Measurements from ENCODE around the gene PEX14.

Gene PEX14

DNA sequence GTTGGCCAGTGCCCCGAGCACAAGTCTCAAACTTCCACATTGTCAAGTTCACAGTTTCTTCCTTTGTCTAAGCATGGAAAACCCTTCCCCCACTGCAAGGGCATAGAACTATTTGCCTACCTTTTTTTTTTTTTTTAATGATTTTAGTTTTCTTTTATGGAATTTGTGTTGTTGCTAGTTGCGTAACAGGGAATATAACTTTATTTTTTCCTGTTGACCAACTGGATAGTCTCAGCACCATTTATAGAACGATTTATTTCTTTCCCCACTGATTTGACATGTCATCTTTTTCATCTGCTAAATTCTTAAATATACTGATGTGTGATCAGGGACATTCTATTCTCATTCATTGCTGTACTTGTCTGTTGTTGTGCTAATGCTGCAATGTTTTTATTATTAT is 83.0 kb downstream of the PEX14 start:
- Histone ChIP-seq H3K36me3 (no peaks in the 10 kb centered on the region), H3K27me3 (no peaks in the 10 kb centered on the region), H3K4me3 (ENCODE audit: low read depth, low read length) (no peak overlapping the region), H3K4me1 (peaks cover 8% of the 10 kb centered on the region), H3K9me3 (no peaks in the 10 kb centered on the region)
- TF ChIP-seq, protein P1, sequence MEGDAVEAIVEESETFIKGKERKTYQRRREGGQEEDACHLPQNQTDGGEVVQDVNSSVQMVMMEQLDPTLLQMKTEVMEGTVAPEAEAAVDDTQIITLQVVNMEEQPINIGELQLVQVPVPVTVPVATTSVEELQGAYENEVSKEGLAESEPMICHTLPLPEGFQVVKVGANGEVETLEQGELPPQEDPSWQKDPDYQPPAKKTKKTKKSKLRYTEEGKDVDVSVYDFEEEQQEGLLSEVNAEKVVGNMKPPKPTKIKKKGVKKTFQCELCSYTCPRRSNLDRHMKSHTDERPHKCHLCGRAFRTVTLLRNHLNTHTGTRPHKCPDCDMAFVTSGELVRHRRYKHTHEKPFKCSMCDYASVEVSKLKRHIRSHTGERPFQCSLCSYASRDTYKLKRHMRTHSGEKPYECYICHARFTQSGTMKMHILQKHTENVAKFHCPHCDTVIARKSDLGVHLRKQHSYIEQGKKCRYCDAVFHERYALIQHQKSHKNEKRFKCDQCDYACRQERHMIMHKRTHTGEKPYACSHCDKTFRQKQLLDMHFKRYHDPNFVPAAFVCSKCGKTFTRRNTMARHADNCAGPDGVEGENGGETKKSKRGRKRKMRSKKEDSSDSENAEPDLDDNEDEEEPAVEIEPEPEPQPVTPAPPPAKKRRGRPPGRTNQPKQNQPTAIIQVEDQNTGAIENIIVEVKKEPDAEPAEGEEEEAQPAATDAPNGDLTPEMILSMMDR (IDR thresholded peaks at IDR 0.05; ENCODE audit: low read depth, low read length), result no peak
- no peak for DNase-seq

DNA sequence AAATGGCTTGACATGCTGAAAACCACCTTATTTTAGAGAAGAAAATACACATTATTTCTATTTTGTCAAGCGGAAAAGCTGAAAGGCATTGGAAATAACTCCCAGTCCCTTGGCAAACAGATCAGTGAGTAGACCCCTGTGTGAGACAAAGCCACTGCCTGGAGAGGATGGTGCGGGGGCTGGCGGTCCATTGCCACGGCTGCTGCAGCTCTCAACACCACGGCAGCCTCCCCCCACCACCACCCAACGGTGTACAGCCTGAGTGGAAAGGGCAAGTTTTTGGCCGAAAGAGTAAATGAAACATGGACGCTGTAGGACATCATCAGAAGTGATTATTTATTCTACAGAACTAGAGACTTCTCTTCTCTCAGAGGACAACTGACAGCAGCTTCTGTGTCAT is 84.6 kb downstream of the PEX14 start:
- Histone ChIP-seq H3K4me3 (ENCODE audit: low read depth, low read length) (no peak overlapping the region), H3K36me3 (no peaks in the 10 kb centered on the region), H3K9me3 (no peaks in the 10 kb centered on the region), H3K4me1 (peaks cover 8% of the 10 kb centered on the region), H3K27me3 (no peaks in the 10 kb centered on the region)
- TF ChIP-seq, protein P1 (IDR thresholded peaks at IDR 0.05; ENCODE audit: low read depth, low read length), result no peak
- no peak for DNase-seq

DNA sequence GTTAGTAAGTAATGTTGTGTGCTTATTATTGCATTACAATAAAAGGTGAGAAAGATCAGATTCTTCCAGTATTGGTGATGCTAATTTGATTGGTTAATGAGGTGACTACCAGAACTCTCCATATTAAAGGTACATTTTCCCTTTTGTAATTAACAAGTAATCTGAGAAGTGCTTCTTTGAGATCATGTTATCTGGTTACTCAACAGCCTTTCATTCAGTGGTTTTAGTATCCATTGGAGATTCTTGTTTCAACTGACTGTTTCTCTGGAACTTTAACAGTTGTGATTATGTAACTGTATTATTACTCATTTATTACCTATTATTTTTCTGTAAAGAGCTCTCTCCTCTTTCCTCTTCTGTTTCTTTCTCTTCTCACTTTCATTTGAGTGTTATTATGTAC is 86.7 kb downstream of the PEX14 start:
- no peaks in the 10 kb centered on the region for H3K4me1 ChIP-seq
- DNase-seq, result no peak

DNA sequence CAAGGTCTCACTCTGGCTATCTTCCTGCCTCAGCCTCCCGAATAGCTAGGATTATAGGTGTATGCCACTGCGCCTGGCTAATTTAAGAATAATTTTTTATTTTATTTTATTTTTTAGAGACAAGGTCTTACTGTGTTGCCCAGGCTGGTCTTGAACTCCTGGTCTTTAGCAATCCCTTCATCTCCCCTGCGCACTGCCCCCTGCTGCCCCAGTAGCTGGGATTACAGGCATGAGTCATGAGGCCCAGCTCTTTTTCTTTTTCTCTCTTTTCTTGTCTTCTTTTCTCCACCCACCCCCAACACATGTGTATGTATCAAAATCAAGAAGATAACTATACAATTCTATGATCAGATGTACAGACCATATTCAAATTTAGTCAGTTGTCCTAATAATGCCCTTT is 87.2 kb downstream of the PEX14 start:
- Histone ChIP-seq H3K36me3 (no peaks in the 10 kb centered on the region), H3K4me1 (no peaks in the 10 kb centered on the region), H3K27me3 (no peaks in the 10 kb centered on the region), H3K4me3 (ENCODE audit: low read depth, low read length) (no peak overlapping the region), H3K9me3 (no peaks in the 10 kb centered on the region)
- DNase-seq, result no peak
- TF ChIP-seq, protein P1 (IDR thresholded peaks at IDR 0.05; ENCODE audit: low read depth, low read length), result no peak

More for the DNA sequence above, 86.7 kb downstream of the PEX14 start:
- H3K9me3 ChIP-seq, result no peaks in the 10 kb centered on the region
- H3K27me3 ChIP-seq, result no peaks in the 10 kb centered on the region
- no peaks in the 10 kb centered on the region for H3K36me3 ChIP-seq
- no peak overlapping the region for H3K4me3 ChIP-seq (ENCODE audit: low read depth, low read length)
- TF ChIP-seq, protein P1 (IDR thresholded peaks at IDR 0.05; ENCODE audit: low read depth, low read length), result no peak

DNA sequence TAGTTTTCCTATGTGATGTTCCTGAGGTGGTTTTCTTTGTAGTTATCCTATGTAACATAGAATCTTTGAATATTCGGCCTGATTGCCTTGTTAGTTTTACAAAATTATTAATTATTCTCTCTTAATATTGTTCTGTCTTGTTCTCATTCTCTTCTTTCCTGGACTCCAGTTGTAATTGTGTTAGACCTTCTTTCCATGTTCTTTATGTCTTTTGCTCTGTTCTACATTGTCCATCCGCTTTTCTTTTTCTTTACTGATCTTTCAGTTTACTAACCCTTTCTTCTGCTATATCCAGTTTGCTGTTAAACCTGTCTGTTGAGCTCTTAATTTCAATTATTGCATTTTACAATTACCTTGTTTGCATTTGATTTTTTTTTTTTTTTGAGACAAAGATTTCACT is 89.3 kb downstream of the PEX14 start:
- no peak for DNase-seq
- TF ChIP-seq, protein P1 (IDR thresholded peaks at IDR 0.05; ENCODE audit: low read depth, low read length), result no peak
- Histone ChIP-seq H3K4me3 (ENCODE audit: low read depth, low read length) (no peak overlapping the region), H3K36me3 (no peaks in the 10 kb centered on the region), H3K4me1 (no peaks in the 10 kb centered on the region), H3K9me3 (no peaks in the 10 kb centered on the region), H3K27me3 (no peaks in the 10 kb centered on the region)

DNA sequence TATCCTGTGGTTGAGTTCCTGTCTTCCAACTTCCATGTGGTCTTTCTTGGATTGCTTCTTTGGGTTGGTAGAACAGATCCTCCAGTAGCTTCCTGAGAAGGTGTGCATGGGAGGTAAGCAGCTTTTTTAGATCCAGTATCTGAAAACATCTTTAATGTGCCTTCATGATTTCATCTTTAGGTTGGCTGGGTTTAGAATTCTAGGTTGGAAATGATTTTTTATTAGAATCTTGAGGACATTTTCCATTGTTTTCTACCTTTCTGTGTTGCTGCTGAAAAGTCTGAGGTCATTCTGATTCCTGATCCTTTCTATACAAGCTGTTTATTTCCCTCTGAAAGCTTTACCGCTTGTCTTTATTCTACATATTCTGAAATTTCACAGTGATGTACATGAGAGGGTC is 94.8 kb downstream of the PEX14 start:
- TF ChIP-seq, protein P1 (IDR thresholded peaks at IDR 0.05; ENCODE audit: low read depth, low read length), result no peak
- no peaks in the 10 kb centered on the region for H3K36me3 ChIP-seq
- no peaks in the 10 kb centered on the region for H3K27me3 ChIP-seq
- H3K4me1 ChIP-seq, result no peaks in the 10 kb centered on the region
- no peak for DNase-seq
- H3K9me3 ChIP-seq, result no peaks in the 10 kb centered on the region
- no peak overlapping the region for H3K4me3 ChIP-seq (ENCODE audit: low read depth, low read length)
